Activated CD8-positive, alpha-beta T cell treated with anti-CD3 and anti-CD28 coated beads, Interleukin-2, amount 10 ng/mL, durations not matched to agents 7 days and 5 days (primary cell): ENCODE results near the gene TIE1. TPM values are rescaled to one million over a fixed set of nuclear protein-coding genes. Genes with fewer than 3 reads are reported as not detected.
A peak's percentile ranks its signal among the peaks of the same experiment; 100 is the strongest.

Experiments
- ATAC-seq: fragments of 150-1000 bp; cut with Tn5 transposase; one replicate; pipeline ENCODE4 v1.10.0; 2021; ENCODE audit warnings: moderate library complexity
- CTCF ChIA-PET: fragments of 350-600 bp; sonication (Branson Sonifier 250); formaldehyde crosslinking; loops from one replicate; lab custom pipeline; 2021; ENCODE audit warnings: antibody characterized with exemption; lab: Charles Lee
- POLR2A ChIA-PET: fragments of 350-600 bp; sonication (Branson Sonifier 250); formaldehyde crosslinking; loops from one replicate; lab custom pipeline; 2021; ENCODE audit warnings: antibody characterized with exemption; lab: Charles Lee
- DNase-seq: peaks from one replicate; pipeline ENCODE4 v3.0.0-alpha.2; 2020
- H3K27ac Mint-ChIP-seq: one replicate; pipeline ENCODE4 v1.8.0; 2021; ENCODE audit warnings: mild to moderate bottlenecking, mixed read lengths
- H3K27me3 Mint-ChIP-seq: one replicate; pipeline ENCODE4 v1.8.0; 2021; ENCODE audit warnings: low read depth, mixed read lengths
- H3K36me3 Mint-ChIP-seq: one replicate; pipeline ENCODE4 v1.8.0; 2021; ENCODE audit warnings: low read depth, mixed read lengths
- H3K4me1 Mint-ChIP-seq: one replicate; pipeline ENCODE4 v1.8.0; 2021; ENCODE audit warnings: low read depth, mixed read lengths
- H3K4me3 Mint-ChIP-seq: one replicate; pipeline ENCODE4 v1.8.0; 2021; ENCODE audit warnings: mild to moderate bottlenecking, mixed read lengths
- H3K9me3 Mint-ChIP-seq: one replicate; pipeline ENCODE4 v1.8.0; 2022; ENCODE audit warnings: mixed read lengths; ENCODE audit not compliant: insufficient read depth
- total RNA-seq, 2 experiments: library from RNA; stranded (reverse); gene quantifications; one replicate each; pipeline ENCODE4 v1.2.3, GENCODE V29; 2021

The TIE1 gene
- total RNA-seq, 2 experiments from 2014 or later = 0.53 to 1.3 TPM

DNA sequence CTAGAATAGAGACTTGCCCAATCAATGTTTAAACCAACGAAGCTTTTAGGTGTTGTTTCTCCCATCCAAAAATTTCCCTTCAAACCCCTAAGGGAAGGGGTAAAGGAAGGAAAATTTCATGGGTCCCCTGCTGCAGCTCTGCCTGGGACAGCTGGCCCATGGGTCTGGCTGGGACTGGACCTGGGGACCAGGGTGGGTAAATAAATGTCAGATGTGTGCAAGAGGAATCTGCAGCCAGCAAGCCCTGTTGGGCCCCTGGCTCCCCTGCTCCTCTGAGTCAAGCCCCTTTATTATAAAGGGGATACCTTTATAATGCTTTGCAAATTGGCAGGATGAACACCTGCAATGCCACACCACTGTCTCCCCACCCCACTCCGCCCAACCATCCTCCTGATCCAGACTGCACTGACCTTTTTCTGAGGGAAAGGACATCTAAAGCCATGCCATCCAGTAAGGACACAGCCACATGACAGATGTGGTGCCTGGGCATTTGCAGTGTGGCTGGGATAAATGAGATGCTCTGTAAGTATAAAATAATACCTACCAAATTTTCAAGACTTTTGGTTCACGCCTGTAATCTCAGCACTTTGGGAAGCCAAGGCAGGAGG, 32.9 kb upstream of the TIE1 start:
- Mint-ChIP-seq H3K27ac (no peak overlapping the region), H3K36me3 (peaks cover 3% of the 10 kb centered on the region), H3K4me1 (peaks cover 11% of the 10 kb centered on the region), H3K9me3 (peaks cover 6% of the 10 kb centered on the region), H3K27me3 (peaks cover 15% of the 10 kb centered on the region), H3K4me3 (no peak overlapping the region)
- CTCF ChIA-PET = no interaction called here
- DNase-seq = no peak
- POLR2A ChIA-PET = no interaction called here
- no peak for ATAC-seq

DNA sequence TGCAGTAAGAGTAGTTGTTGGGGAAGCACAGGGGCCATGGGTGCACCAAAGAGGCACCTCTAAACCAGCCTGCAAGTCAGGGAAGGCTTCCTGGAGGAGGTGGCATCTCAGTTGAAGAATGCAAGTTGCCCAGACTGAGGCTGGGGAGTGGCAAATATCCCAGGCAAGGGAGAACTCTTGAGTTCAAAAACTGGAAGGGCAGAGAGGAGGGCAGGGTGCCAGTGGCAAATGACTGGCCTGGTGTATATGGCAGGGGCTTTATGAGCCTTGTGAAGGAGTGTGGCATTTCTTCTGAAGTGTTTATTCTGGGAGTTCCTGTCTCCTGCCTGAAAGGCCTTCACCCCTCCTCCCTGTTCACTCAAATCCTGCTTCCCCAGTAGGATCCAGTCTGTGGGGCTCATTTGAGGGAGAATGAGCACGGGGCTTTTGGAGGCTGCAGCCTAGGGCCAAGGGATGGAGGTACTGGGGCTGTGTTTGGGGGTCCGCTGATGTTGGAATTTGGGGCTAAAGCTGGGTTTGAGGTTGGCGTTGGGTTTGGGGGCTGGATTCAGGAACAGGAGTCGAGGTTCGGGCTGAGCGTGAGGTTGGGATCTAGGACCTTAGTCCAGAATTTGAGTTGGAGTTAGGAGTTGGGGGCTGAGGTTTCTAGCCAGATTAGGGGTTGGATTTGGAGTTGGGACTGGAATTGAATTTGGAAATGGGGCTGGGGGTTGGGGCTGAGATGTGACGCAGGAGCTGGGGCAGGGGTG, 31.0 kb upstream of the TIE1 start, which contains the start of gene TMEM125:
TSS of gene TMEM125 (plus strand) at position 357 of the 749 bp plus-strand sequence. CDS start 2,740 bp downstream, outside the sequence.
- H3K36me3 Mint-ChIP-seq = peaks cover 6% of the 10 kb centered on the region
- no peak within 1 kb of the TSS for H3K27ac Mint-ChIP-seq
- CTCF ChIA-PET = no interaction called here
- POLR2A ChIA-PET = no interaction called here
- peaks cover 19% of the 10 kb centered on the region for H3K4me1 Mint-ChIP-seq
- H3K9me3 Mint-ChIP-seq = no peaks in the 10 kb centered on the region
- ATAC-seq = no peak
- no peak within 1 kb of the TSS for H3K4me3 Mint-ChIP-seq
- H3K27me3 Mint-ChIP-seq = peaks cover 11% of the 10 kb centered on the region
- DNase-seq = no peak

DNA sequence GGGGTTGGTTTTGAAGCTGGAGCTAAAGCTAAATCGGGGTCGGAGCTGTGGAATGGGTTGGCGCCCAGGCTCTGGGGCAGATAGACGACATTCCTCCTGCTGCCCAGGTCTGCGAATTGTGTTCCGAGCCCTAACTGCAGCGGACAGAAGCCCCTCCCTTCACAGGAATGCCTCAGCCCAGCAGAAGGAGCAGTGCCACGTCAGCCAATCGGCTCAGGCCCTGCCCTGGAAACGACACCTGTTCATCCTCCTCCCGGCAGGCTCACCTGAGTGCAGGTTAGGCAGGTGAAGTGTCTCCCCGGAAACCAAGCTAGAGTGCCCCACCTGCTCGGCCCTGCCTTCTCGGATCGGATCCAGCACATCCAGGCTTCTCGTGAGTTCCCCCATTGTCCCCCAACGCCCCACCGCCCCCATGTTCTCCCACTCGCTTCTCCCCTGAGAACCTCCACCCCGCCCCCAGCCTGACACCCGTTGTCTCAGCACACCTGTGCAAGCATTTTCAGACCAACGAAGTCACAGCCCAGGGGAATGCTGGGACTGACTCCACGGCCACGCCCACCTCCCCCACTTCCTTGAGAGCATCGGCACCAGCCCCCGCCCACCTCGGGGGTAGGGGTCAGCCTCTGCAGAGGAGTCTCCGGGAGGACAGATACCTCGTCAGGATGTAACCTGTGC, 30.2 kb upstream of the TIE1 start:
- CTCF ChIA-PET = no interaction called here
- no peak overlapping the region for H3K27ac Mint-ChIP-seq
- no peak overlapping the region for H3K4me3 Mint-ChIP-seq

DNA sequence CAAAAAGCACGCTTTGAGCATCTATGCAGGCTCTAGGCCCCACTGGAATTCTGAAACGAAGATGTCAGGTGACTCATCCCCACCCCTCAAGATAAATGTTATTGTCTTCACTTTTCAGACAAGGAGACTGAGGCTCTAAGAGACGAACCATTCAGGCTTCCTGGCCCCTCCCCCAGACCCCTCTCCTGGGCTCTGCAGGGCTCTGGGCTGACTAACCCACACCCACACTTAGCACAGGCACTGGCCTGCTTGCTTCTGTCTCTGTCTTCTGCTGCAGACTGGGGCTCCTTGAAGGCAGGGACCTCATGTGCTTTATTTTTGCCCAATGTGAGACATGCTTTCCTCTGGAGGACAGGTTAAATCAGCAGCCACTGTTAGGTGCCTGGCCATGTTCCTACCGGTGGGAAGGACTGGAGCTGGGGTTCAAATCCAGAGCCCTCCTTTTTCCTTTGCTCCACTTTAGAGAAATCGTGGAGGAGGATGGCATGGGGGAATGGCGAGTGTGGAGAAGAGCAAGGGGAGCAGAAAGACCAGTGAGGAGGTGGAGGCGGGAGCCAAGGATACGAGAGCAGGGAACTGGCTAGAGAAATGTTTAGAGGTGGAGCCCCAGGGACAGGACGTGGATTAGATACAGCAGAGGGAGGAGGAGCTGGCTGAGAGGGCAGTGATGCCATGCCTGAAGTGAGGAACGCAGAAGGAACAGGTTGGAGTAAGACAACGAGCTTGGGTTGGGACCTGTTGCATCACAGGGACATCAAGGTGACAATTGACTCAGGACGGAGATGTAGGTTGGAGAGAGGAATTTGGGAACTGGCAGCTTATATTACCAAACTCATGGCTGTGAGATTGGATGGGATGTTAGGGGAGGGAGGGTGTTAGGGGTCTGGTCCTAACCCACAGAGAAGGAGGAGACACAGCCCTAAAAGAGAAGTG, 29.3 kb upstream of the TIE1 start:
- no peak overlapping the region for H3K27ac Mint-ChIP-seq
- H3K27me3 Mint-ChIP-seq = peaks cover 11% of the 10 kb centered on the region
- no peak for DNase-seq
- no peak overlapping the region for H3K4me3 Mint-ChIP-seq
- no peaks in the 10 kb centered on the region for H3K9me3 Mint-ChIP-seq
- POLR2A ChIA-PET = no interaction called here
- peaks cover 11% of the 10 kb centered on the region for H3K36me3 Mint-ChIP-seq
- no peak for ATAC-seq
- CTCF ChIA-PET = no interaction called here
- peaks cover 30% of the 10 kb centered on the region for H3K4me1 Mint-ChIP-seq

More for the DNA sequence above, 30.2 kb upstream of the TIE1 start:
- DNase-seq (no peak), ATAC-seq (no peak)
- POLR2A ChIA-PET = no interaction called here
- Mint-ChIP-seq H3K36me3 (peaks cover 11% of the 10 kb centered on the region), H3K27me3 (peaks cover 11% of the 10 kb centered on the region), H3K4me1 (peaks cover 25% of the 10 kb centered on the region), H3K9me3 (no peaks in the 10 kb centered on the region)

DNA sequence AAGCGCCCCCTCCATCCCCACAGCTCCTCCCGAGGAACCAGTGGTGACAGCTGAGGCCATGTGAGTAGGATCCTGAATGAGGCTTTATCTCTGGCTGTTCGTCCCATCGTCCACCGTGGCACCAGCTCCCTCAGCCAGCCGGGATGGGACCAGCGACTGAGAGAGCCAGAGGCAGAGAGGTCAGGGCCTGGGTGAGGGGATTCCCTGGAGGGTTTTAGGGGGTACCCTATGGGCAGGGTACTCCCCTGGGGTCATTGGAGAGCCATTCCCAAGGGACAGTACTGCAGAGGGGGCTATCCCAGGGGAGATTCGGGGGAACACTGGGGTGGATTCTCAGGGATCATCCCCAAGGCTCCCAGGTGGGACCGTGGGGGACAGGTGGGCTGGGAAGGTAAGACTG, 28.6 kb upstream of the TIE1 start:
- Mint-ChIP-seq H3K9me3 (no peaks in the 10 kb centered on the region), H3K4me1 (peaks cover 34% of the 10 kb centered on the region), H3K4me3 (no peak overlapping the region), H3K36me3 (peaks cover 11% of the 10 kb centered on the region), H3K27ac (no peak overlapping the region), H3K27me3 (peaks cover 7% of the 10 kb centered on the region)
- POLR2A ChIA-PET = no interaction called here
- ATAC-seq = no peak
- no peak for DNase-seq
- CTCF ChIA-PET = no interaction called here

DNA sequence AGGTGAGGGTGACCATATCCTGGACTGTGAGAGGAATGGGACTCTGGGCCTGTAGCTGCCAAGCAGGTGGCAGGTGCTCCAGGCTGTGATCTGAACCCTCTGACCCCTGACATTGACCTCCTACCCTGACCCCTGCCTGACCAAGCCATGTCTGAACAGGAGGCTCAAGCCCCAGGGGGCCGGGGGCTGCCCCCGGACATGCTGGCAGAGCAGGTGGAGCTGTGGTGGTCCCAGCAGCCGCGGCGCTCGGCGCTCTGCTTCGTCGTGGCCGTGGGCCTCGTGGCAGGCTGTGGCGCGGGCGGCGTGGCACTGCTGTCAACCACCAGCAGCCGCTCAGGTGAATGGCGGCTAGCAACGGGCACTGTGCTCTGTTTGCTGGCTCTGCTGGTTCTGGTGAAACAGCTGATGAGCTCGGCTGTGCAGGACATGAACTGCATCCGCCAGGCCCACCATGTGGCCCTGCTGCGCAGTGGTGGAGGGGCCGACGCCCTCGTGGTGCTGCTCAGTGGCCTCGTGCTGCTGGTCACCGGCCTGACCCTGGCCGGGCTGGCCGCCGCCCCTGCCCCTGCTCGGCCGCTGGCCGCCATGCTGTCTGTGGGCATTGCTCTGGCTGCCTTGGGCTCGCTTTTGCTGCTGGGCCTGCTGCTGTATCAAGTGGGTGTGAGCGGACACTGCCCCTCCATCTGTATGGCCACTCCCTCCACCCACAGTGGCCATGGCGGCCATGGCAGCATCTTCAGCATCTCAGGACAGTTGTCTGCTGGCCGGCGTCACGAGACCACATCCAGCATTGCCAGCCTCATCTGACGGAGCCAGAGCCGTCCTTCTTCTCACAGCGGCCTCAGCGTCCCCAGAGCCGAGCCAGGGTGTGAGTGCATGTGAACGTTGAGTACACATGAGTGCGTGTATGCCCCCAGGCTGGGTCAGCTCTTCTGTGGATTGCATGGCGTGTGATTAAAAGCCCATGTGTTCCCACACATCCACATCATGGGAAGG, 27.9 kb upstream of the TIE1 start:
- H3K9me3 Mint-ChIP-seq = no peaks in the 10 kb centered on the region
- DNase-seq (no peak), ATAC-seq (no peak)
- no peak overlapping the region for H3K27ac Mint-ChIP-seq
- CTCF ChIA-PET = no interaction called here
- H3K27me3 Mint-ChIP-seq = peaks cover 4% of the 10 kb centered on the region
- POLR2A ChIA-PET = no interaction called here
- no peak overlapping the region for H3K4me3 Mint-ChIP-seq
- peaks cover 34% of the 10 kb centered on the region for H3K4me1 Mint-ChIP-seq
- peaks cover 11% of the 10 kb centered on the region for H3K36me3 Mint-ChIP-seq

DNA sequence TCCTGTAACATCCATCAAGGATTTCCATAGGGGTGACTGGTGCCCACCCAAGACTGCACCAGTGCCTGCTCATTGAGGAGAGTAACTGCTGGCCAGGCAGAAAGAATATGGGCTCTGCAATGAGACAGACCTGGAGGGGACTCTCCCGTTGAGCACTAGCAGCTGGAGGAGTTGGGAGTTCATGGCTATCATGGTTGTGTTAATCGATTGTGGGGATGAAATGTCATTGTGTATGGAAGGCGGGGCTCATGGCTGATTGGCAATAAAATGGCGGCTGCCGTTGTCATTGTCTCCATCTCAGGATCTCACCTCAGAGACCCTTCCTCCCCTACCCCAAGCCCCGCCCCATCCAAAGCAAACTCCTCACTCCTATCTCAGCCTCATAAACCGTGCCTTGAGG, 27.1 kb upstream of the TIE1 start:
- ATAC-seq = no peak
- Mint-ChIP-seq H3K36me3 (peaks cover 11% of the 10 kb centered on the region), H3K4me3 (no peak overlapping the region), H3K9me3 (no peaks in the 10 kb centered on the region), H3K27ac (peak overlapping the region; percentile 99), H3K27me3 (peaks cover 4% of the 10 kb centered on the region), H3K4me1 (peaks cover 34% of the 10 kb centered on the region)
- no peak for DNase-seq
- ChIA-PET POLR2A (no interaction called here), CTCF (no interaction called here)

DNA sequence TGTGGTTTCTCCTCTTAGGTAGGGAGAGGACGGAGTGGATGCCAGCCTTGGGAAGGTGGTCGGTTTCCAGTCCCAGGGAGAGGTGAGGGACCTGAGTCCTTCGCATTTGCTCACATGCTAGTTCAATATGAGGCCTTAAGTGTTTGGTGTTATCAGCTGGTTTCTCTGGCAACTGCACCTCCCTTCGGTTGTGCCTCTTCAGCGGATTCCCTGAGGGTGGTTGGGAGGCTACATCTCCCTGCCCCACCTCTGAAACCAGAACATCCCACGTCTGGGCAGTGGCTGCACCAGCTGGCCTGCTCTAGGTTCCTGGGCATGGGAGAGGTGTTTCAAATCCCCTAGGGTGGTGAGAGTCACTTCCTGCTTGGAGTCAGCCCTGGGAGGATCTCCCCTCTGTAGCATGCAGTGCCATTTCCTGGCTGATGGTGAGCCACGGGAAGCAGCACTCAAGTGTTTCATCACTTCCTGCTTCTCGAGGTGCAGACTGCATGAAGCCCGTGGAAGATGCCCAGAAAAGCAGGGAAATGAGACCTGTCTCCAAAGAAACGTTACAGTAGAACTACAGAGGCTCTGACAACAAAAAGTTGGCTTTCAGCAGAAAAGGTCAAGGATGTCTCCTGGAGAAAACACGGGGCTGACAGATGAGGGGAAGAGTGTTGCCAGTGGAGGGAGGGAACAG, 26.5 kb upstream of the TIE1 start:
- ChIA-PET CTCF (no interaction called here), POLR2A (interaction anchor here (0.6 to 1.1 kb wide), 4 partner anchors 21 to 1358 kb away, joined by 3 to 7 read pairs (median 3); no protein-coding TSS in a partner anchor)
- Mint-ChIP-seq H3K27me3 (peaks cover 4% of the 10 kb centered on the region), H3K9me3 (no peaks in the 10 kb centered on the region), H3K4me1 (peaks cover 34% of the 10 kb centered on the region), H3K4me3 (peak overlapping the region; percentile 50), H3K27ac (peak overlapping the region; percentile 99), H3K36me3 (peaks cover 11% of the 10 kb centered on the region)
- peak; percentile 75 for DNase-seq
- ATAC-seq = peak; percentile 84

DNA sequence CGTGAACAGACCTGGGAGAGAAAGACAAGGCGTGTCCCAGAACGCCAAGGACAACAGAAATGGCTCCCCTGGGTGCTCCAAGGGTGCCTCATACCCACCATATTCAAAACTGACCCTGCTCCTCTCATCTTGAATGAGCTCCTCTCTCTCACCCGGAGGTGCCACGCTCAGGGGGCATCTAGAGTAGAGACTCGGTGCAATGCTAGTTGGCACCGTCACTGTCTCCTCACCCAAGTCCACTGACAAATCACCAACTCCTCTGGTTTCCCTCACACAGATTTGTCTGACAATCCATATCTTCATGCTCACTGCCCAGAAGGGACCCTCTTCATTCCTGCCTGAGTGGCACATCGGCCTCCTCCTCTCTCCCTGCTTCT, 26.0 kb upstream of the TIE1 start:
- peak overlapping the region; percentile 50 for H3K4me3 Mint-ChIP-seq
- no peaks in the 10 kb centered on the region for H3K9me3 Mint-ChIP-seq
- DNase-seq (no peak), ATAC-seq (no peak)
- peaks cover 4% of the 10 kb centered on the region for H3K27me3 Mint-ChIP-seq
- ChIA-PET POLR2A (interaction anchor here (0.6 to 1.1 kb wide), 3 partner anchors 21 to 1357 kb away, joined by 3 read pairs; no protein-coding TSS in a partner anchor), CTCF (no interaction called here)
- H3K4me1 Mint-ChIP-seq = peaks cover 34% of the 10 kb centered on the region
- peaks cover 11% of the 10 kb centered on the region for H3K36me3 Mint-ChIP-seq
- H3K27ac Mint-ChIP-seq = peak overlapping the region; percentile 99
